K562 (cell line): Measurements from ENCODE around the gene CYP2A6. TPM values are rescaled to one million over a fixed set of nuclear protein-coding genes. Genes with fewer than 3 reads are reported as not detected.
A peak's percentile ranks its signal among the peaks of the same experiment; 100 is the strongest.

Experiments
- BCOR ChIP-seq: fragments of 450-650 bp; IDR thresholded peaks from 2 replicates; pipeline ENCODE4 v1.6.1; 2016
- EP300 ChIP-seq: IDR thresholded peaks from 2 replicates; pipeline ENCODE4 v1.6.1; 2012; ENCODE audit warnings: low read length, improper control_type of control experiment
- FOXM1 ChIP-seq, 2 experiments: fragments of 450-650 bp in 1 of 2; sonication (generic) in 1 of 2; formaldehyde crosslinking in 1 of 2; IDR thresholded peaks; 2 replicates each; pipeline versions ENCODE4 v1.6.1 to v1.9.0; 2017 to 2022; ENCODE audit warnings: low read depth in 2 of 2, mild to moderate bottlenecking in 2 of 2, missing genetic modification reagents in 1 of 2, moderate library complexity in 1 of 2
- PHF21A ChIP-seq: fragments of 450-650 bp; IDR thresholded peaks from 2 replicates; pipeline ENCODE4 v1.6.1; 2017; ENCODE audit warnings: low read depth, borderline replicate concordance
- SPI1 ChIP-seq: IDR thresholded peaks from 2 replicates; pipeline ENCODE4 v1.6.1; 2011; ENCODE audit warnings: low read depth, low read length, control low read depth, borderline replicate concordance
- WHSC1 ChIP-seq: IDR thresholded peaks from one replicate; pipeline ENCODE4 v1.6.1; 2012; ENCODE audit warnings: low read length, control low read depth, inconsistent platforms
- ZNF239 ChIP-seq: fragments of 250-450 bp; sonication (Bioruptor Pico); IDR thresholded peaks from 2 replicates; pipeline ENCODE4 v1.4.0; 2020; ENCODE audit warnings: mild to moderate bottlenecking
- ZNF445 ChIP-seq: fragments of 250-450 bp; sonication (Bioruptor Pico); IDR thresholded peaks from 2 replicates; pipeline ENCODE4 v1.4.0; 2020; ENCODE audit warnings: low read depth, mild to moderate bottlenecking, moderate library complexity
- ZNF695 ChIP-seq: fragments of 450-650 bp; formaldehyde crosslinking; IDR thresholded peaks from 2 replicates; pipeline ENCODE4 v1.4.0; 2020; ENCODE audit warnings: mild to moderate bottlenecking, moderate library complexity
- polyA plus RNA-seq, 8 experiments: library from polyadenylated mRNA; depleted of rRNA in 4 of 8; stranded (reverse) in 5 of 8; unstranded in 3 of 8; fragments of >200 nt; fragmentation: Nextera tagmentation in 2 of 8; fragmentation: Illumina TruSeq in 1 of 8; extraction: Ambion mirVana in 2 of 8; extraction: Trizol in 1 of 8; gene quantifications; 2 replicates each; pipeline versions ENCODE4 v1.2.1 to v1.2.3, GENCODE V29; 2011 to 2014; ENCODE audit warnings: inconsistent platforms in 1 of 8, missing spikeins in 1 of 8
- total RNA-seq, 7 experiments: library from RNA; depleted of rRNA in 6 of 7; stranded (reverse); fragments of >200 nt in 6 of 7; fragmentation: Illumina TruSeq in 2 of 7; extraction: Trizol in 2 of 7; gene quantifications; 2 replicates each; pipeline versions ENCODE4 v1.2.1 to v1.2.3, GENCODE V29; 2011 to 2021; ENCODE audit warnings: low replicate concordance in 1 of 7
- TF ChIP-seq, protein P1 (sequence below): sonication (generic); formaldehyde crosslinking; IDR thresholded peaks from 2 replicates; pipeline ENCODE4 v1.8.1; 2023; ENCODE audit warnings: missing genetic modification reagents, mild to moderate bottlenecking, borderline replicate concordance
- TF ChIP-seq, protein P2 (sequence below): fragments of 250-450 bp; sonication (Bioruptor Pico); IDR thresholded peaks from 2 replicates; pipeline ENCODE4 v1.5.0; 2021
- TF ChIP-seq, protein P3 (sequence below), 3 experiments: fragments of 200-800 bp in 1 of 3; sonication (Bioruptor generic) in 1 of 3; sonication (generic) in 1 of 3; formaldehyde crosslinking in 1 of 3; IDR thresholded peaks; 2 replicates each; pipeline versions ENCODE4 v1.6.1 to v1.8.0; 2016 to 2022; ENCODE audit warnings: mild to moderate bottlenecking in 2 of 3, missing compliant biosample characterization in 2 of 3, missing genetic modification characterization in 2 of 3, missing genetic modification reagents in 1 of 3

The CYP2A6 gene
- total and polyA plus RNA-seq, 9 of the 15 experiments (the other 6 are each of a cell fraction or from before 2014, with no cell fraction given): 0.31 TPM; not detected in 8

DNA sequence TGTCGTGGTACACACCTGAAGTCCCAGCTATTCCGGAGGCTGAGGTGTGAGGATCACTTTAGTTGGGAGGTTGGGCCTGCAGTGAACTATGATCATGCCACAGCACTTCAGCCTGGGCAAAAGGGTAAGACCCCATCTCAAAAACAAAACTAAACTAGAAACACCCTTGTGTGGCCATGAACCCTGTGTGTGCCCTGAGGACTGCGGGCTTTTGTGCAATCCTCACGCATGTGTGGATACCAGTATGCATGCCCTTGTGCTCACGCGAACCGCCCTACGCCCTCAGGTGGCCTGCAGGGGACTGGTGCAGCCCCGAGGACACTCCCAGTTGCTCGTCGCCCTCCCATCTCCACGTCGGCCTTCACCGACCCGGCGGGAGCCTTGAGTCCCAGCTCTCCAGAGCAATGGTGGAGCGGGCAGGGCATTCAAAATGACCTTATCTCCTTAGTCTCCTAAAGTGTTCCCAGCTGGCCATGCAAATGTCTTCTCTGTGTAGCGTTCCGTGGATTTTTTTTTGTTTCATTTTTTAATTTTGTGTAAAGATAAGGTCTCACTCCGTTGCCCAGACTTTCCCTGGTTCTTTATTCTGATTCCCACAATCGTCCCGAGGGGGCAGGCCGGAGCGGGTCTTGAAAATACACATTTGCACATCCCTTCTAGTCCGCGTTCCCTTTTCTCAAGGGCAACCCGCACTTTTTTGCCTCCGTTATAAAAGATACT, 52.1 kb downstream of the CYP2A6 start (continued):
- TF ChIP-seq, protein P1, sequence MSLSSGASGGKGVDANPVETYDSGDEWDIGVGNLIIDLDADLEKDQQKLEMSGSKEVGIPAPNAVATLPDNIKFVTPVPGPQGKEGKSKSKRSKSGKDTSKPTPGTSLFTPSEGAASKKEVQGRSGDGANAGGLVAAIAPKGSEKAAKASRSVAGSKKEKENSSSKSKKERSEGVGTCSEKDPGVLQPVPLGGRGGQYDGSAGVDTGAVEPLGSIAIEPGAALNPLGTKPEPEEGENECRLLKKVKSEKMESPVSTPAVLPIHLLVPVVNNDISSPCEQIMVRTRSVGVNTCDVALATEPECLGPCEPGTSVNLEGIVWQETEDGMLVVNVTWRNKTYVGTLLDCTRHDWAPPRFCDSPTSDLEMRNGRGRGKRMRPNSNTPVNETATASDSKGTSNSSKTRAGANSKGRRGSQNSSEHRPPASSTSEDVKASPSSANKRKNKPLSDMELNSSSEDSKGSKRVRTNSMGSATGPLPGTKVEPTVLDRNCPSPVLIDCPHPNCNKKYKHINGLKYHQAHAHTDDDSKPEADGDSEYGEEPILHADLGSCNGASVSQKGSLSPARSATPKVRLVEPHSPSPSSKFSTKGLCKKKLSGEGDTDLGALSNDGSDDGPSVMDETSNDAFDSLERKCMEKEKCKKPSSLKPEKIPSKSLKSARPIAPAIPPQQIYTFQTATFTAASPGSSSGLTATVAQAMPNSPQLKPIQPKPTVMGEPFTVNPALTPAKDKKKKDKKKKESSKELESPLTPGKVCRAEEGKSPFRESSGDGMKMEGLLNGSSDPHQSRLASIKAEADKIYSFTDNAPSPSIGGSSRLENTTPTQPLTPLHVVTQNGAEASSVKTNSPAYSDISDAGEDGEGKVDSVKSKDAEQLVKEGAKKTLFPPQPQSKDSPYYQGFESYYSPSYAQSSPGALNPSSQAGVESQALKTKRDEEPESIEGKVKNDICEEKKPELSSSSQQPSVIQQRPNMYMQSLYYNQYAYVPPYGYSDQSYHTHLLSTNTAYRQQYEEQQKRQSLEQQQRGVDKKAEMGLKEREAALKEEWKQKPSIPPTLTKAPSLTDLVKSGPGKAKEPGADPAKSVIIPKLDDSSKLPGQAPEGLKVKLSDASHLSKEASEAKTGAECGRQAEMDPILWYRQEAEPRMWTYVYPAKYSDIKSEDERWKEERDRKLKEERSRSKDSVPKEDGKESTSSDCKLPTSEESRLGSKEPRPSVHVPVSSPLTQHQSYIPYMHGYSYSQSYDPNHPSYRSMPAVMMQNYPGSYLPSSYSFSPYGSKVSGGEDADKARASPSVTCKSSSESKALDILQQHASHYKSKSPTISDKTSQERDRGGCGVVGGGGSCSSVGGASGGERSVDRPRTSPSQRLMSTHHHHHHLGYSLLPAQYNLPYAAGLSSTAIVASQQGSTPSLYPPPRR: no peak
- TF ChIP-seq ZNF445 (no peak), PHF21A (no peak), WHSC1 (no peak), EP300 (no peak), FOXM1 (IDR thresholded peaks at IDR 0.05; ENCODE audit: low read depth) (peak; percentile 53; the same call in 1 of the 2 replicates), FOXM1 (CRISPR knock-in tag; IDR thresholded peaks at IDR 0.05; ENCODE audit: low read depth) (no peak), BCOR (0 out of 2 replicates have a peak, but pooled peaks have one; percentile 26), SPI1 (no peak), ZNF239 (CRISPR knock-in tag) (no peak), ZNF695 (no peak)
- TF ChIP-seq, protein P2, sequence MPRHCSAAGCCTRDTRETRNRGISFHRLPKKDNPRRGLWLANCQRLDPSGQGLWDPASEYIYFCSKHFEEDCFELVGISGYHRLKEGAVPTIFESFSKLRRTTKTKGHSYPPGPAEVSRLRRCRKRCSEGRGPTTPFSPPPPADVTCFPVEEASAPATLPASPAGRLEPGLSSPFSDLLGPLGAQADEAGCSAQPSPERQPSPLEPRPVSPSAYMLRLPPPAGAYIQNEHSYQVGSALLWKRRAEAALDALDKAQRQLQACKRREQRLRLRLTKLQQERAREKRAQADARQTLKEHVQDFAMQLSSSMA: no peak
- TF ChIP-seq, protein P3, sequence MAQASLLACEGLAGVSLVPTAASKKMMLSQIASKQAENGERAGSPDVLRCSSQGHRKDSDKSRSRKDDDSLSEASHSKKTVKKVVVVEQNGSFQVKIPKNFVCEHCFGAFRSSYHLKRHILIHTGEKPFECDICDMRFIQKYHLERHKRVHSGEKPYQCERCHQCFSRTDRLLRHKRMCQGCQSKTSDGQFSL (CRISPR knock-in tag; IDR thresholded peaks at IDR 0.05): no peak
- TF ChIP-seq, protein P3 (tag; IDR thresholded peaks at IDR 0.05): no peak
